Measurements from ENCODE around the gene ATP2C2. TPM values are rescaled to one million over a fixed set of nuclear protein-coding genes. Genes with fewer than 3 reads are reported as not detected.
"Not testable (repeated sequence)": the region's sequence is repeated elsewhere in the genome, so short reads cannot be mapped to it uniquely, and the experiment has no call there.

Gene ATP2C2
- total and polyA plus RNA-seq, 4 donors = 21.3 to 96.8 (median 37.5) TPM

DNA sequence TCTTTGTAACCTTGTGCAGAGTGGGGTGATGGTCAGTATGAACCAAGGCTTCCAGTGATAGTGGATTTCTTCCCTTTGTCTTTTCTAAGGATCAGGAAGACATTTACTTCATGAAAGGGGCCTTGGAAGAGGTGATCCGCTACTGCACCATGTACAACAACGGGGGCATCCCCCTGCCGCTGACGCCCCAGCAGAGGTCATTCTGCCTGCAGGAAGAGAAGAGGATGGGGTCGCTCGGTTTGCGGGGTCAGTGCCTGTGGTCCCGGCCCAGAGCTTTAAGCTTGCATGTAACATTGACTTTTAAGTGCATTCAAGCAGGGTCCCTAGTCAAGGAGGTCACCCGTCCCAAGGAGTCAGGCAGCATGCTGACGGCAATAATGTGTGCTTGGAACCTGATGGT lies 80.1 kb downstream of the ATP2C2 start:
- DNase-seq = no peak
- Histone ChIP-seq H3K27ac (ENCODE audit: low read depth in 1 of 2, low read length in 1 of 2) (no peak overlapping the region), H3K4me3 (no peak overlapping the region), H3K27me3 (ENCODE audit: control insufficient read depth in 3 of 3, insufficient read depth in 3 of 3, low read length in 2 of 3) (peaks cover 0 to 5% (median 0%) of the 10 kb centered on the region in 3 donors), H3K9me3 (ENCODE audit: control insufficient read depth in 4 of 4, insufficient read depth in 3 of 4, low read length in 3 of 4) (no peaks in the 10 kb centered on the region), H3K36me3 (ENCODE audit: control insufficient read depth in 4 of 4, insufficient read depth in 4 of 4, low read length in 4 of 4) (peaks cover 0 to 2% (median 0%) of the 10 kb centered on the region in 4 donors), H3K4me1 (ENCODE audit: control insufficient read depth in 5 of 5, insufficient read depth in 5 of 5, low read length in 5 of 5) (no peaks in the 10 kb centered on the region), H3K9ac (ENCODE audit: insufficient read depth in 1 of 2, low read length in 2 of 2) (no peak overlapping the region)
- no peak for TF ChIP-seq CTCF (IDR thresholded peaks at IDR 0.05; ENCODE audit: control extremely low read depth, extremely low read depth)
- 94 to 96% methylated on average over 10 of the region's 10 CpGs for WGBS, 2 donors
- no peak for ATAC-seq (ENCODE audit: insufficient read depth, low FRiP score)

DNA sequence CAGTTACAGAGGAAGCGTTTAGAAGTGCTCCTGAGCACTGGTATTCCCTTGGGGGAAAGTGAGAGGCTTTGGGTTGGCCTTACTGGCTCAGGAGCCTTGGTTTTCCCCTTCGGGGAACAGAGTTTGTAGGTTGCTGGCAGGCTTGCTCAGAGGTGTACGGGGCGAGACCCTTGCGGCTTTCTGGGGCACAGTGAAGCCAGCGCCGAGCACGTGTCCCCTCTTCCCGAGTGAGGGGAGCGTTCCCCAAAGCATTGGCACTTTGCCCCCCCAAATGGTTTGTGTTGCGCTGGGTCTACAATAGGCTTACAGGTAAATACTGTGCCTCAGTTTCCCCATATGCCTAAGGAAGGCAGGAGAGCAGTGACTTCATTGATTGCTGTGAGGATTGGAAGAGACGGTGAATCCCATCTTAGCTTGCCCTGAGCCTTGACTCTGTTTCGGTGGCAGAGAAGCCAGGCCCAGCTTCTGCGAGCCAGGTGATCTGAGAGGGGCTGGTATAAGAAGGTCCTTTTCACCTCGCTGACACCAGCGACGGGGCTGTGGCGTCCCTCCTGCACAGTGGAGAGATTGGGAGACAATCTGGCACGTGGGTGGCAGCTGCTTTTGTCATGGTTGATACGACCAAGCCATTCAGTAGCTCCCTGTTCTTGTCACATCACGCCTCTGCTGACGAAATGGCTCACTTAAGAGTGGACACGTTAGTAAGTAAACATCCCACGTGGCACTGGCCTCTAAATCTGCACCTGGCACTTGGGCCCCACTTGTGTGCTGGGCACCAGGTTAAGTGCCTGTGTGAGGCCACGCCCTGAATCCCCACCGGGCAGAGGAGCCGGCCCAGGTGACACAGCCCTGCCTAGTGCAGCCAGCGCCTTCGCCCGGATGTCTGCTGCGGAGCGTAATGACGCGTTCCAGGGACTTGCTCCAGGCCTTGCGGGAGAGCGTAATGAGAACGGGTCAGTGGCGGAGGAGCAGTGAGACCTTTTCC lies 81.1 kb downstream of the ATP2C2 start:
- peak; percentile 27 for ATAC-seq (ENCODE audit: insufficient read depth, low FRiP score)
- no peaks in the 10 kb centered on the region for H3K4me1 ChIP-seq (ENCODE audit: control insufficient read depth in 5 of 5, insufficient read depth in 5 of 5, low read length in 5 of 5)
- H3K36me3 ChIP-seq (ENCODE audit: control insufficient read depth in 4 of 4, insufficient read depth in 4 of 4, low read length in 4 of 4) = peaks cover 0 to 4% (median 0%) of the 10 kb centered on the region in 4 donors
- peaks cover 0 to 3% (median 0%) of the 10 kb centered on the region in 3 donors for H3K27me3 ChIP-seq (ENCODE audit: control insufficient read depth in 3 of 3, insufficient read depth in 3 of 3, low read length in 2 of 3)
- 84 to 89% methylated on average over 38 of the region's 38 CpGs for WGBS, 2 donors
- peak in 1 of 3 donors; percentile 2 for DNase-seq
- TF ChIP-seq CTCF (IDR thresholded peaks at IDR 0.05; ENCODE audit: control extremely low read depth, extremely low read depth) = no peak
- H3K9ac ChIP-seq (ENCODE audit: insufficient read depth in 1 of 2, low read length in 2 of 2) = no peak overlapping the region
- H3K4me3 ChIP-seq = no peak overlapping the region
- no peaks in the 10 kb centered on the region for H3K9me3 ChIP-seq (ENCODE audit: control insufficient read depth in 4 of 4, insufficient read depth in 3 of 4, low read length in 3 of 4)
- no peak overlapping the region for H3K27ac ChIP-seq (ENCODE audit: low read depth in 1 of 2, low read length in 1 of 2)

GRCh38 chr16:84450176-84450865 lies 82.0 kb downstream of the ATP2C2 start:
- H3K27ac ChIP-seq (ENCODE audit: low read depth in 1 of 2, low read length in 1 of 2) = no peak overlapping the region
- DNase-seq = no peak
- H3K27me3 ChIP-seq (ENCODE audit: control insufficient read depth in 3 of 3, insufficient read depth in 3 of 3, low read length in 2 of 3) = peaks cover 0 to 3% (median 0%) of the 10 kb centered on the region in 3 donors
- no peaks in the 10 kb centered on the region for H3K4me1 ChIP-seq (ENCODE audit: control insufficient read depth in 5 of 5, insufficient read depth in 5 of 5, low read length in 5 of 5)
- no peak overlapping the region for H3K4me3 ChIP-seq
- no peak for ATAC-seq (ENCODE audit: insufficient read depth, low FRiP score)
- no peaks in the 10 kb centered on the region for H3K9me3 ChIP-seq (ENCODE audit: control insufficient read depth in 4 of 4, insufficient read depth in 3 of 4, low read length in 3 of 4)
- TF ChIP-seq CTCF (IDR thresholded peaks at IDR 0.05; ENCODE audit: control extremely low read depth, extremely low read depth) = no peak
- peaks cover 0 to 4% (median 0%) of the 10 kb centered on the region in 4 donors for H3K36me3 ChIP-seq (ENCODE audit: control insufficient read depth in 4 of 4, insufficient read depth in 4 of 4, low read length in 4 of 4)
- 90 to 91% methylated on average over 11 of the region's 11 CpGs for WGBS, 2 donors
- no peak overlapping the region for H3K9ac ChIP-seq (ENCODE audit: insufficient read depth in 1 of 2, low read length in 2 of 2)

DNA sequence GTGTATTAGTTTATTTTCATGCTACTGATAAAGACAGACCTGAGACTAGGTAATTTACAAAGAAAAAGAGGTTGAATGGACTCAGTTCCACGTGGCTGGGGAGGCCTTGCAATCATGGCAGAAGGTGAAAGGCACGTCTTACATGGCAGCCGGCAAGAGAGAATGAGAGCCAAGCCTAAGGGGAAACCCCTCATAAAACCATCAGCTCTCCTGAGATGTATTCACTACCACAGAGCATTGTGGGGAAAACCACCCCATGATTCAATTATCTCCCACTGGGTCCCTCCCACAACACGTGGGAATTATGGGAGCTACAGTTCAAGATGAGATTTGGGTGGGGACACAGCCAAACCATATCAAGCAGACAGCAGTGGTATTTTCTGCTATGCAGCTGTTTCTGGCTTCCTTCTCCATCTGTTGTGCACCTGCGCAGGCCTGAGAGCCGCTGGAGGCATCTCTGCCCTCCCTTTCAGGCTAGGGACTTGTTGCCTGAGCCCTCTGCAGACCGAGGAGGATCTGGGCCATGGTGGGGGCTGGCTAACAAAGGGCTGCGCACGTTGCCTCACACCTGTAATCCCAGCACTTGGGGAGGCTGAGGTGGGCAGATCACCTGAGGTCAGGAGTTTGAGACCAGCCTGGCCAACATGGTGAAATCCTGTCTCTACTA lies 82.8 kb downstream of the ATP2C2 start:
- H3K27ac ChIP-seq (ENCODE audit: low read depth in 1 of 2, low read length in 1 of 2); H3K4me1 ChIP-seq (ENCODE audit: control insufficient read depth in 5 of 5, insufficient read depth in 5 of 5, low read length in 5 of 5); H3K4me3 ChIP-seq; DNase-seq; H3K9me3 ChIP-seq (ENCODE audit: control insufficient read depth in 4 of 4, insufficient read depth in 3 of 4, low read length in 3 of 4); ATAC-seq (ENCODE audit: insufficient read depth, low FRiP score); H3K27me3 ChIP-seq (ENCODE audit: control insufficient read depth in 3 of 3, insufficient read depth in 3 of 3, low read length in 2 of 3); H3K36me3 ChIP-seq (ENCODE audit: control insufficient read depth in 4 of 4, insufficient read depth in 4 of 4, low read length in 4 of 4); H3K9ac ChIP-seq (ENCODE audit: insufficient read depth in 1 of 2, low read length in 2 of 2): not testable (repeated sequence)
- 91 to 93% methylated on average over 9 of the region's 9 CpGs for WGBS, 2 donors
